GM12864 (cell line): ENCODE results near the gene CPNE5.

ENCODE experiments used
- DNase-seq: peaks from one replicate; pipeline ENCODE4 v3.0.0-alpha.2; 2011; ENCODE audit warnings: low read depth
- H3K4me3 ChIP-seq: 2 replicates; pipeline ENCODE4 v1.5.1; 2011; ENCODE audit warnings: mild to moderate bottlenecking, low read depth, low read length, control low read depth
- TF ChIP-seq, protein P1 (sequence below): IDR thresholded peaks from 2 replicates; pipeline ENCODE4 v1.5.1; 2011; ENCODE audit warnings: low read depth, mild to moderate bottlenecking, moderate library complexity, low read length, control low read depth, inconsistent platforms; ENCODE audit errors: missing control alignments

CPNE5 gene

DNA sequence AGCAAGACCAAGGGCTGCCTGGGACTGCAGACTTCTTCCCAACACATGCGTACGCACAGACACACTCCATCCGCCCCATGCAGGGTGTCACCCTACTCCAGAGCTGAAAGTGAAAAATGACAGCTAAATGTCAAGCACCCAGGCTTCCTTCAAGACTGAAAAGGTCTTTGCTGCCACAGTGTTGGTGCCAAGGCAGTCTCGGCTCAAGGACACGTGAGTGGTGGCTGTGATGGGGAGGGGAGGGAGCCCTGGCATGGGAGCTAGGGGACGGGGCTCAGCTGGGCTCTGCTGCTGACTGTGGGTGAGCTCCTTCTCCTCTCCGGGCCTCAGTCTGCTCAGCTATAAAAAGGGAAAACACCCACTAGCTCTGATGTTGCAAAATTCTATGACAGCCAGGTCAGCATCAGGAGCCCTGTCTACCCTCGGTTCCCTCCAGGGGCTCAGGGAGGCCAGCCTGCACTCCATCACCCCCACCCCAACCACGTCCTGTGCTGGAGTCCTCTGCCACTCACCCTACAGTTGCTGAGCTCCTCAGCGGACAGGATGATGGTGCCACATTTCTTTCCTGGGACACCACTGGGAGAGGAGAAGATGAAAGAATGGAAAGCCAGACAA, 47.6 kb downstream of the CPNE5 start:
- TF ChIP-seq, protein P1, sequence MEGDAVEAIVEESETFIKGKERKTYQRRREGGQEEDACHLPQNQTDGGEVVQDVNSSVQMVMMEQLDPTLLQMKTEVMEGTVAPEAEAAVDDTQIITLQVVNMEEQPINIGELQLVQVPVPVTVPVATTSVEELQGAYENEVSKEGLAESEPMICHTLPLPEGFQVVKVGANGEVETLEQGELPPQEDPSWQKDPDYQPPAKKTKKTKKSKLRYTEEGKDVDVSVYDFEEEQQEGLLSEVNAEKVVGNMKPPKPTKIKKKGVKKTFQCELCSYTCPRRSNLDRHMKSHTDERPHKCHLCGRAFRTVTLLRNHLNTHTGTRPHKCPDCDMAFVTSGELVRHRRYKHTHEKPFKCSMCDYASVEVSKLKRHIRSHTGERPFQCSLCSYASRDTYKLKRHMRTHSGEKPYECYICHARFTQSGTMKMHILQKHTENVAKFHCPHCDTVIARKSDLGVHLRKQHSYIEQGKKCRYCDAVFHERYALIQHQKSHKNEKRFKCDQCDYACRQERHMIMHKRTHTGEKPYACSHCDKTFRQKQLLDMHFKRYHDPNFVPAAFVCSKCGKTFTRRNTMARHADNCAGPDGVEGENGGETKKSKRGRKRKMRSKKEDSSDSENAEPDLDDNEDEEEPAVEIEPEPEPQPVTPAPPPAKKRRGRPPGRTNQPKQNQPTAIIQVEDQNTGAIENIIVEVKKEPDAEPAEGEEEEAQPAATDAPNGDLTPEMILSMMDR: no peak
- no peak overlapping the region for H3K4me3 ChIP-seq
- no peak for DNase-seq

DNA sequence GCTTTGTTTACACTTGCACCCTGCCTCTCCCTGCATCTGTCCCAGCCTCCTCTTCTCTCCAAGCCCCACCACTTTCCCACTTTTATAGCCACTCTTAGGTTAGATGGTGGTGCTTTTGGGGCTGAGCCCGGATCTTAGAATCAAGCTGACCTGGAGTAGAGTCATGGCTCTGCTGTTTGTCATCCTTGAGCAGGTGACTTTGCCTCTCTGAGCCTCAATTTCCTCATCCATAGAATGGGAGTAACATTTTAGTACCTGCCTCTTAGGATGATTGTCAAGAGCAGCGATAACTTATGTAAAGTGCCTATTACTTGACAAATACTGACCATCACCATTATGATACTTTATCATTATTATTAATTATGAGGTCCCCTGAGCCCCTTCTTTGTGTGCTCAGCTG, 48.2 kb downstream of the CPNE5 start:
- no peak for DNase-seq
- no peak overlapping the region for H3K4me3 ChIP-seq
- TF ChIP-seq, protein P1: no peak

DNA sequence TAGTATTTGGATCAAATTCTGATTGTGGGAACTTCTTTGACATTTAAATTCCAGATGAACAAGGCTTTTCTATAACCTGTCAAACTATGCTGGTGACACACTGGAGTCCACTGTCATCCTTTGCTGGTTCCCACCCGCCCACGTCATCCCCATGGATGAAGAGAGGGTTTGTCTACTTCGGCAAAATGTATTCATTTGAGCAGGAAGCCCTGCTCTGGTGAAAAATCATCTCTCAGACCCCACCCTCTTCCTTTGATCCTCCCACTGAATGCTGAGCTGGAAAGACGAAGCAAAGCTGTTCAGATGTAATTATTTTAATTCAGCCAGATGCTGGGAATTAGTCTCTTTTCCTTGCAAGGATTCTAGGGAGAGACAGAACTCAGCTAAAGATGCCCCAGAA, 50.5 kb downstream of the CPNE5 start:
- no peak for DNase-seq
- H3K4me3 ChIP-seq: no peak overlapping the region
- TF ChIP-seq, protein P1: no peak

DNA sequence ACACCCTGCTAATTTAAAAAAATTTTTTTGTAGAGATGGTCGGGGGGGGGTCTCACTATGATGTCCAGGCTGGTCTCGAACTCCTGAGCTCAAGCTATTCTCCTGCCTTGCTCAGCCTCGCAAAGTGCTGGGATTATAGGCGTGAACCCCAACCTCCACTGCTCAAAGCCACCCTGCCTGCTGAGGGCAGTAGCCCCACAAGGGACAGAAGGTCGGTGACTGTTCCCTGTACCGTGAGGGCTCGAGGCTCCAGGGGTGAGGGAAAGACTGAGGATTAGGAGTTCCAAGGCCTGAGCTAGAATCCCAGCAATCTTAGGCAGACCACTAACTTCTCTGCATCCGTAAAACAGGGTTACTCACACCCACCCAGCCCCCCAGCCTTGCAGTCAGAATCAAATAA, 51.1 kb downstream of the CPNE5 start:
- no peak for DNase-seq
- H3K4me3 ChIP-seq: no peak overlapping the region

DNA sequence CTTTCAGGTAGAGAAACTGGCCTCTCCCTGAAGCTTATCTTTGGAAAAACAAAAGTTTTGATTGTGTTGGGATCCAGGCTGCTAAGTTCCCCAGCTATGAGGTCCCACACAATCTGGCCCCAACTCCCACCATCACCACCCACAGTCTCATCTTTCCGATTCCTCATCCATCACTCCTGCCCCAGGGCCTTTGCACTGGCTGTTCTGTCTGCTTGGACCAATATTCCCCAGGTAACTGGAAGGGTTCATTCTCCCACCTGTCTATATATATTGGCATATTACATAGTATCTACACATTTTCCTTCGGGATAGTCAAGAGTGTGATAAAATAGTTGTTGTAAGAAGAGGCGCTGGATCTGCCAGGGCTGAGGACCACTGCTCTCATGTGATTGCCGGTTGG, 52.0 kb downstream of the CPNE5 start:
- H3K4me3 ChIP-seq: no peak overlapping the region
- DNase-seq: no peak
- TF ChIP-seq, protein P1: no peak

More for the DNA sequence above, 51.1 kb downstream of the CPNE5 start:
- TF ChIP-seq, protein P1: no peak

DNA sequence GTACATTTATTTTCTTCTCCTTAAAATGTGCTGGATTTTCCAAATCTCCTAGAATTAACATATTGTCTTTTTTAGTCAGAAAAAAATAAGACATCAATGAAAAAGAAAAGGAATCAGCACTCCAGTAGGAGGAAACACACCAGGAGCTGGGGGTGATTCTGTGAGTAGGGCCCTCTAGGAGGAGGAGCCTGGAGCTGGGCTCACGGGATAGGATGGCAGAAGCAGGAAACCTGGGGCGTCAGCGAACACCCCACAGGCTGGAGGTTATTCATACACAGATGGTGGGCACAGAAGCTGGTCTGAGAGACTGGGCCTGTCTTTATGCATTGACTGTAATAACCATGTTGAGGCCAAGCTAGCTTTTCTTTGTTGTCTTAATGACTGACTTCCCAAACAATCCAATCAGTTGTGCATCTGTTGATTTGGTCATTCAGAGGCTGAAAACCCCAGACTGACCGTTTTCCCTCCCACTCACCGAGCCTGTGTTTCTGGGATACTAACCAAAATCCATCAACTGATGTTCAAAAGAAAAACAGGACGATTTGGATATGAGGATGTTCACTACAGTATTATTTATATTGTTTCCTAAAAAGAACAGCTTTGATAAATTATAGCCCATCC, 53.1 kb downstream of the CPNE5 start:
- H3K4me3 ChIP-seq: no peak overlapping the region
- DNase-seq: no peak
- TF ChIP-seq, protein P1: no peak

DNA sequence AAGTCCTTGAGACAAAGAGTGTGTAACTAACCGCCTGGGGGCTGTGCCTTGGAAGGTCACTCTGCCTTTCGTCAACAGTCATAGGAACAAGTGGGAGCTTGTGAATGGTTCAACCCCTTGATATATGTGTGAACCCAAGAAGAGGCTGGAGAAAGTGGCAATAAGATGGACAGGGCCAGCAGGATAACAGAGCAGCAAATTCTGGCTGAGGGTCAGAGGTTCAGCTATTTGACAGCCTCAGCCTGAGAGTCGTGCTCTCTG, 54.9 kb downstream of the CPNE5 start:
- no peak overlapping the region for H3K4me3 ChIP-seq
- no peak for DNase-seq
- TF ChIP-seq, protein P1: no peak
